K562 (cell line): ENCODE measurements around the gene C1orf56. TPM values are rescaled to one million over a fixed set of nuclear protein-coding genes. Genes with fewer than 3 reads are reported as not detected.

ENCODE experiments used
- CBX8 ChIP-seq: fragments of 200-600 bp; sonication (generic); IDR thresholded peaks from 2 replicates; pipeline ENCODE4 v1.6.1; 2012; ENCODE audit warnings: borderline replicate concordance, mixed run types, low read depth, mild to moderate bottlenecking, moderate library complexity, mixed read lengths, low read length, control low read depth, inconsistent platforms; ENCODE audit not compliant: poor library complexity, severe bottlenecking; ENCODE audit errors: extremely low read depth
- HDAC2 ChIP-seq: fragments of 450-650 bp; IDR thresholded peaks from 2 replicates; pipeline ENCODE4 v1.6.1; 2016; ENCODE audit warnings: mild to moderate bottlenecking
- HOXB6 ChIP-seq: fragments of 250-450 bp; sonication (Bioruptor Pico); IDR thresholded peaks from 2 replicates; pipeline ENCODE4 v1.5.1; 2022; ENCODE audit warnings: mild to moderate bottlenecking, borderline replicate concordance
- MAZ ChIP-seq, 2 experiments: fragments of 450-650 bp in 1 of 2; sonication (generic) in 1 of 2; formaldehyde crosslinking; IDR thresholded peaks in 1 of 2; conservative IDR thresholded peaks in 1 of 2; 2 replicates each; pipeline versions ENCODE4 v1.4.0 to v1.5.0; 2020; ENCODE audit warnings: mild to moderate bottlenecking in 1 of 2, missing genetic modification reagents in 1 of 2
- MCM7 ChIP-seq, 2 experiments: fragments of 450-650 bp; IDR thresholded peaks; 2 replicates each; pipeline ENCODE4 v1.6.1; 2016 to 2018
- MEIS2 ChIP-seq: fragments of 450-650 bp; IDR thresholded peaks from 2 replicates; pipeline ENCODE4 v1.6.1; 2014; ENCODE audit warnings: mild to moderate bottlenecking; ENCODE audit not compliant: partially characterized antibody
- NR1H2 ChIP-seq: sonication (generic); formaldehyde crosslinking; IDR thresholded peaks from 2 replicates; pipeline ENCODE4 v1.4.0; 2020; ENCODE audit warnings: mild to moderate bottlenecking, missing genetic modification reagents
- SUPT5H ChIP-seq: fragments of 450-650 bp; IDR thresholded peaks from 2 replicates; pipeline ENCODE4 v1.6.1; 2016
- ZFP1 ChIP-seq: fragments of 450-650 bp; formaldehyde crosslinking; IDR thresholded peaks from 2 replicates; pipeline ENCODE4 v1.4.0; 2020; ENCODE audit warnings: mild to moderate bottlenecking, mixed read lengths
- ZNF41 ChIP-seq: fragments of 250-450 bp; sonication (Bioruptor Pico); conservative IDR thresholded peaks from 2 replicates; pipeline ENCODE4 v1.4.0; 2020; ENCODE audit warnings: mild to moderate bottlenecking
- polyA plus RNA-seq, 8 experiments: library from polyadenylated mRNA; depleted of rRNA in 4 of 8; stranded (reverse) in 5 of 8; unstranded in 3 of 8; fragments of >200 nt; fragmentation: Nextera tagmentation in 2 of 8; fragmentation: Illumina TruSeq in 1 of 8; extraction: Ambion mirVana in 2 of 8; extraction: Trizol in 1 of 8; gene quantifications; 2 replicates each; pipeline versions ENCODE4 v1.2.1 to v1.2.3, GENCODE V29; 2011 to 2014; ENCODE audit warnings: inconsistent platforms in 1 of 8, missing spikeins in 1 of 8
- total RNA-seq, 7 experiments: library from RNA; depleted of rRNA in 6 of 7; stranded (reverse); fragments of >200 nt in 6 of 7; fragmentation: Illumina TruSeq in 2 of 7; extraction: Trizol in 2 of 7; gene quantifications; 2 replicates each; pipeline versions ENCODE4 v1.2.1 to v1.2.3, GENCODE V29; 2011 to 2021; ENCODE audit warnings: low replicate concordance in 1 of 7
- TF ChIP-seq, protein P1 (sequence below): fragments of 250-450 bp; sonication (Bioruptor Pico); IDR thresholded peaks from 2 replicates; pipeline ENCODE4 v1.4.0; 2020
- TF ChIP-seq, protein P2 (sequence below): fragments of 200-800 bp; sonication (Bioruptor generic); IDR thresholded peaks from 2 replicates; pipeline ENCODE4 v1.6.1; 2017; ENCODE audit warnings: missing genetic modification characterization, missing compliant biosample characterization
- TF ChIP-seq, protein P3 (sequence below): fragments of 450-650 bp; formaldehyde crosslinking; IDR thresholded peaks from 2 replicates; pipeline ENCODE4 v1.4.0; 2020; ENCODE audit warnings: mild to moderate bottlenecking, moderate library complexity
- TF ChIP-seq, protein P4 (sequence below): fragments of 450-650 bp; formaldehyde crosslinking; IDR thresholded peaks from 2 replicates; pipeline ENCODE4 v1.4.0; 2020; ENCODE audit warnings: mild to moderate bottlenecking
- TF ChIP-seq, protein P5 (sequence below), 2 experiments: fragments of 150-350 bp in 1 of 2; IDR thresholded peaks; 2 replicates each; pipeline ENCODE4 v1.6.1; 2012 to 2016; ENCODE audit warnings: low read depth in 2 of 2, low read length in 2 of 2, mild to moderate bottlenecking in 1 of 2, moderate library complexity in 1 of 2

Gene C1orf56
- total and polyA plus RNA-seq, 9 of the 15 experiments (the other 6 are each of a cell fraction or from before 2014, with no cell fraction given) = 0.18 to 15.7 (median 1.1) TPM

DNA sequence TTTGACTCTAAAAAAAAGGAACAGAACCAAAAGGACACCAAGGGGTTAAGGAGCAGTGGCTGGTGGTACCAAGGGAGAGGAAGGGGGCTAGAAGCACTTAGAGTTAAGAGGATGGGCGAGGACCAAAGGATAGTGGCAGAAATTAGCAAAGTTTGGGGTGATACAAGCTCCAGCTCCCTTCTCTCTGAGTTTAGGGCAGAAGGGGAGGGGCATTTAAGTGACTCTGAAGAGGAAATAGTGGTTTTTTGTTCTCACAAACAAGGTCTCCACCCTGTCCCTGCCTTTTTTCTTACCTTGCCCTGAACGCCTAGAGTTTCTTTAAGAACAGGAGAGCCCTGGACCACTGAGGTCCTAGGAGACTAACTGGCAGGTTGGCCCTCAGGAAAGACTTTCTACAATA lies 8.6 kb downstream of the C1orf56 start (continued):
- TF ChIP-seq, protein P1, sequence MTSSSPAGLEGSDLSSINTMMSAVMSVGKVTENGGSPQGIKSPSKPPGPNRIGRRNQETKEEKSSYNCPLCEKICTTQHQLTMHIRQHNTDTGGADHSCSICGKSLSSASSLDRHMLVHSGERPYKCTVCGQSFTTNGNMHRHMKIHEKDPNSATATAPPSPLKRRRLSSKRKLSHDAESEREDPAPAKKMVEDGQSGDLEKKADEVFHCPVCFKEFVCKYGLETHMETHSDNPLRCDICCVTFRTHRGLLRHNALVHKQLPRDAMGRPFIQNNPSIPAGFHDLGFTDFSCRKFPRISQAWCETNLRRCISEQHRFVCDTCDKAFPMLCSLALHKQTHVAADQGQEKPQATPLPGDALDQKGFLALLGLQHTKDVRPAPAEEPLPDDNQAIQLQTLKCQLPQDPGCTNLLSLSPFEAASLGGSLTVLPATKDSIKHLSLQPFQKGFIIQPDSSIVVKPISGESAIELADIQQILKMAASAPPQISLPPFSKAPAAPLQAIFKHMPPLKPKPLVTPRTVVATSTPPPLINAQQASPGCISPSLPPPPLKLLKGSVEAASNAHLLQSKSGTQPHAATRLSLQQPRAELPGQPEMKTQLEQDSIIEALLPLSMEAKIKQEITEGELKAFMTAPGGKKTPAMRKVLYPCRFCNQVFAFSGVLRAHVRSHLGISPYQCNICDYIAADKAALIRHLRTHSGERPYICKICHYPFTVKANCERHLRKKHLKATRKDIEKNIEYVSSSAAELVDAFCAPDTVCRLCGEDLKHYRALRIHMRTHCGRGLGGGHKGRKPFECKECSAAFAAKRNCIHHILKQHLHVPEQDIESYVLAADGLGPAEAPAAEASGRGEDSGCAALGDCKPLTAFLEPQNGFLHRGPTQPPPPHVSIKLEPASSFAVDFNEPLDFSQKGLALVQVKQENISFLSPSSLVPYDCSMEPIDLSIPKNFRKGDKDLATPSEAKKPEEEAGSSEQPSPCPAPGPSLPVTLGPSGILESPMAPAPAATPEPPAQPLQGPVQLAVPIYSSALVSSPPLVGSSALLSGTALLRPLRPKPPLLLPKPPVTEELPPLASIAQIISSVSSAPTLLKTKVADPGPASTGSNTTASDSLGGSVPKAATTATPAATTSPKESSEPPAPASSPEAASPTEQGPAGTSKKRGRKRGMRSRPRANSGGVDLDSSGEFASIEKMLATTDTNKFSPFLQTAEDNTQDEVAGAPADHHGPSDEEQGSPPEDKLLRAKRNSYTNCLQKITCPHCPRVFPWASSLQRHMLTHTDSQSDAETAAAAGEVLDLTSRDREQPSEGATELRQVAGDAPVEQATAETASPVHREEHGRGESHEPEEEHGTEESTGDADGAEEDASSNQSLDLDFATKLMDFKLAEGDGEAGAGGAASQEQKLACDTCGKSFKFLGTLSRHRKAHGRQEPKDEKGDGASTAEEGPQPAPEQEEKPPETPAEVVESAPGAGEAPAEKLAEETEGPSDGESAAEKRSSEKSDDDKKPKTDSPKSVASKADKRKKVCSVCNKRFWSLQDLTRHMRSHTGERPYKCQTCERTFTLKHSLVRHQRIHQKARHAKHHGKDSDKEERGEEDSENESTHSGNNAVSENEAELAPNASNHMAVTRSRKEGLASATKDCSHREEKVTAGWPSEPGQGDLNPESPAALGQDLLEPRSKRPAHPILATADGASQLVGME (CRISPR knock-in tag) = no peak
- TF ChIP-seq, protein P2, sequence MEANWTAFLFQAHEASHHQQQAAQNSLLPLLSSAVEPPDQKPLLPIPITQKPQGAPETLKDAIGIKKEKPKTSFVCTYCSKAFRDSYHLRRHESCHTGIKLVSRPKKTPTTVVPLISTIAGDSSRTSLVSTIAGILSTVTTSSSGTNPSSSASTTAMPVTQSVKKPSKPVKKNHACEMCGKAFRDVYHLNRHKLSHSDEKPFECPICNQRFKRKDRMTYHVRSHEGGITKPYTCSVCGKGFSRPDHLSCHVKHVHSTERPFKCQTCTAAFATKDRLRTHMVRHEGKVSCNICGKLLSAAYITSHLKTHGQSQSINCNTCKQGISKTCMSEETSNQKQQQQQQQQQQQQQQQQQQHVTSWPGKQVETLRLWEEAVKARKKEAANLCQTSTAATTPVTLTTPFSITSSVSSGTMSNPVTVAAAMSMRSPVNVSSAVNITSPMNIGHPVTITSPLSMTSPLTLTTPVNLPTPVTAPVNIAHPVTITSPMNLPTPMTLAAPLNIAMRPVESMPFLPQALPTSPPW = no peak
- TF ChIP-seq, protein P3, sequence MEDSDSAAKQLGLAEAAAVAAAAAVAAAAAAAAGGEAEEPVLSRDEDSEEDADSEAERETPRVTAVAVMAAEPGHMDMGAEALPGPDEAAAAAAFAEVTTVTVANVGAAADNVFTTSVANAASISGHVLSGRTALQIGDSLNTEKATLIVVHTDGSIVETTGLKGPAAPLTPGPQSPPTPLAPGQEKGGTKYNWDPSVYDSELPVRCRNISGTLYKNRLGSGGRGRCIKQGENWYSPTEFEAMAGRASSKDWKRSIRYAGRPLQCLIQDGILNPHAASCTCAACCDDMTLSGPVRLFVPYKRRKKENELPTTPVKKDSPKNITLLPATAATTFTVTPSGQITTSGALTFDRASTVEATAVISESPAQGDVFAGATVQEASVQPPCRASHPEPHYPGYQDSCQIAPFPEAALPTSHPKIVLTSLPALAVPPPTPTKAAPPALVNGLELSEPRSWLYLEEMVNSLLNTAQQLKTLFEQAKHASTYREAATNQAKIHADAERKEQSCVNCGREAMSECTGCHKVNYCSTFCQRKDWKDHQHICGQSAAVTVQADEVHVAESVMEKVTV = no peak
- TF ChIP-seq MAZ (CRISPR knock-in tag; conservative IDR thresholded peaks at IDR 0.05 in 1 of 2, IDR thresholded peaks at IDR 0.05 in 1 of 2) = peak in 1 of 2 experiments; percentile 53; a peak in 1 of 4 replicates
- no peak for TF ChIP-seq MEIS2
- TF ChIP-seq, protein P4, sequence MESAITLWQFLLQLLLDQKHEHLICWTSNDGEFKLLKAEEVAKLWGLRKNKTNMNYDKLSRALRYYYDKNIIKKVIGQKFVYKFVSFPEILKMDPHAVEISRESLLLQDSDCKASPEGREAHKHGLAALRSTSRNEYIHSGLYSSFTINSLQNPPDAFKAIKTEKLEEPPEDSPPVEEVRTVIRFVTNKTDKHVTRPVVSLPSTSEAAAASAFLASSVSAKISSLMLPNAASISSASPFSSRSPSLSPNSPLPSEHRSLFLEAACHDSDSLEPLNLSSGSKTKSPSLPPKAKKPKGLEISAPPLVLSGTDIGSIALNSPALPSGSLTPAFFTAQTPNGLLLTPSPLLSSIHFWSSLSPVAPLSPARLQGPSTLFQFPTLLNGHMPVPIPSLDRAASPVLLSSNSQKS (CRISPR knock-in tag) = no peak
- no peak for TF ChIP-seq MCM7 (IDR thresholded peaks at IDR 0.05)
- no peak for TF ChIP-seq NR1H2 (CRISPR knock-in tag)
- TF ChIP-seq, protein P5, sequence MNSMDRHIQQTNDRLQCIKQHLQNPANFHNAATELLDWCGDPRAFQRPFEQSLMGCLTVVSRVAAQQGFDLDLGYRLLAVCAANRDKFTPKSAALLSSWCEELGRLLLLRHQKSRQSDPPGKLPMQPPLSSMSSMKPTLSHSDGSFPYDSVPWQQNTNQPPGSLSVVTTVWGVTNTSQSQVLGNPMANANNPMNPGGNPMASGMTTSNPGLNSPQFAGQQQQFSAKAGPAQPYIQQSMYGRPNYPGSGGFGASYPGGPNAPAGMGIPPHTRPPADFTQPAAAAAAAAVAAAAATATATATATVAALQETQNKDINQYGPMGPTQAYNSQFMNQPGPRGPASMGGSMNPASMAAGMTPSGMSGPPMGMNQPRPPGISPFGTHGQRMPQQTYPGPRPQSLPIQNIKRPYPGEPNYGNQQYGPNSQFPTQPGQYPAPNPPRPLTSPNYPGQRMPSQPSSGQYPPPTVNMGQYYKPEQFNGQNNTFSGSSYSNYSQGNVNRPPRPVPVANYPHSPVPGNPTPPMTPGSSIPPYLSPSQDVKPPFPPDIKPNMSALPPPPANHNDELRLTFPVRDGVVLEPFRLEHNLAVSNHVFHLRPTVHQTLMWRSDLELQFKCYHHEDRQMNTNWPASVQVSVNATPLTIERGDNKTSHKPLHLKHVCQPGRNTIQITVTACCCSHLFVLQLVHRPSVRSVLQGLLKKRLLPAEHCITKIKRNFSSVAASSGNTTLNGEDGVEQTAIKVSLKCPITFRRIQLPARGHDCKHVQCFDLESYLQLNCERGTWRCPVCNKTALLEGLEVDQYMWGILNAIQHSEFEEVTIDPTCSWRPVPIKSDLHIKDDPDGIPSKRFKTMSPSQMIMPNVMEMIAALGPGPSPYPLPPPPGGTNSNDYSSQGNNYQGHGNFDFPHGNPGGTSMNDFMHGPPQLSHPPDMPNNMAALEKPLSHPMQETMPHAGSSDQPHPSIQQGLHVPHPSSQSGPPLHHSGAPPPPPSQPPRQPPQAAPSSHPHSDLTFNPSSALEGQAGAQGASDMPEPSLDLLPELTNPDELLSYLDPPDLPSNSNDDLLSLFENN (IDR thresholded peaks at IDR 0.05; ENCODE audit: low read depth in 2 of 2, low read length in 2 of 2) = no peak
- TF ChIP-seq HOXB6 = no peak
- no peak for TF ChIP-seq SUPT5H
- TF ChIP-seq ZNF41 (CRISPR knock-in tag) = no peak
- no peak for TF ChIP-seq CBX8
- no peak for TF ChIP-seq ZFP1 (CRISPR knock-in tag)
- no peak for TF ChIP-seq HDAC2
